Uterus (tissue), 2 donors: ENCODE measurements around the gene KCND3.

ENCODE experiments used
- POLR2A ChIP-seq, 2 donors: fragments of 450-650 bp; IDR thresholded peaks; one replicate each; pipeline ENCODE4 v1.6.1; 2016; ENCODE audit warnings: antibody characterized with exemption in 2 of 2, mild to moderate bottlenecking in 1 of 2, moderate library complexity in 1 of 2
- TF ChIP-seq, protein P1 (sequence below), 4 experiments: fragments of 200-600 bp in 2 of 4; fragments of 450-650 bp in 2 of 4; sonication (generic) in 2 of 4; IDR thresholded peaks; one replicate each; pipeline ENCODE4 v1.5.1; 2016 to 2019; ENCODE audit warnings: antibody characterized with exemption in 4 of 4, mild to moderate bottlenecking in 2 of 4, moderate library complexity in 1 of 4

DNA sequence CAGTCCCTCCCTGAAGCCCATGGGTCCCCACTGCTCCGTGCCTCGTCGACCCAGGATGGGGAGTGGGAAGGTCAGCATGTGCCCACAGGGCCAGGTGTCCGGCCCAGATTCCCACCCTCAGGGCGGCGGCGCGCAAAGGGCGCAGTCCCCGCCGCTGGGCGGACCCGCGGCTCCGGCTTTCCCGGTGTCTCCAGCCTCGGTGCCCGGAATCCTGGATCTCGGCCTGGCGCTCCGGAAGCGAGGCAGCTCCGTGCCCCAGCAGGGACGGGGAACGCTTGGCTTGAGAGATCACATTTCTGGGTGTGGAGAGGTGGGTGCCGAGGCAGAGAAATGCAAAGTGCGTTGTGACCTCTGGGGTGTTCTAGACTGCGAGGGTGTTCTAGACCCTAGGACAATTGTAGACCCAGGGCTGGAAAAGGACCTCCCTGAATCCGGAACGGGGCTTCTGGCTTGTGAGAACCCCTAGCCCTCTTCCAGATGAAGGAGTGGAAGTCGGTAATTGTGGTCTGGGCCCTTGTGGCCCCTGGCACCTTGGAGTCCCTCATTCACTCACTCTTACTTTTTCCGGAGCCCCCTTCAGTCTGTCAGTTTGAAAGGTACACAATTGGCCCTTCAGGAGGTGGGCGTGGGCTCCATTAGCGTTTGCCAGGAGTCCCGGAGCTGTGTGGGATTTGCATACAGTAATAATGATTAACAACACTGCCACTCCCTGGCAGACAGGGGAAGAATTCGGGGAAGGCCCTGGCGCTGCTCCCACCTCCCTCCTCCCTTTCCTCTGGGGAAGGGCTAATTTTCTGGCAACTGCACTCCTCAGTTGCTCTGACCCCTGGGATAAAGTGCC is 1.6 kb upstream of the KCND3 start:
- TF ChIP-seq, protein P1, sequence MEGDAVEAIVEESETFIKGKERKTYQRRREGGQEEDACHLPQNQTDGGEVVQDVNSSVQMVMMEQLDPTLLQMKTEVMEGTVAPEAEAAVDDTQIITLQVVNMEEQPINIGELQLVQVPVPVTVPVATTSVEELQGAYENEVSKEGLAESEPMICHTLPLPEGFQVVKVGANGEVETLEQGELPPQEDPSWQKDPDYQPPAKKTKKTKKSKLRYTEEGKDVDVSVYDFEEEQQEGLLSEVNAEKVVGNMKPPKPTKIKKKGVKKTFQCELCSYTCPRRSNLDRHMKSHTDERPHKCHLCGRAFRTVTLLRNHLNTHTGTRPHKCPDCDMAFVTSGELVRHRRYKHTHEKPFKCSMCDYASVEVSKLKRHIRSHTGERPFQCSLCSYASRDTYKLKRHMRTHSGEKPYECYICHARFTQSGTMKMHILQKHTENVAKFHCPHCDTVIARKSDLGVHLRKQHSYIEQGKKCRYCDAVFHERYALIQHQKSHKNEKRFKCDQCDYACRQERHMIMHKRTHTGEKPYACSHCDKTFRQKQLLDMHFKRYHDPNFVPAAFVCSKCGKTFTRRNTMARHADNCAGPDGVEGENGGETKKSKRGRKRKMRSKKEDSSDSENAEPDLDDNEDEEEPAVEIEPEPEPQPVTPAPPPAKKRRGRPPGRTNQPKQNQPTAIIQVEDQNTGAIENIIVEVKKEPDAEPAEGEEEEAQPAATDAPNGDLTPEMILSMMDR (IDR thresholded peaks at IDR 0.05) = peak in 2 of 4 experiments; percentile 8 to 11
- TF ChIP-seq POLR2A (IDR thresholded peaks at IDR 0.05) = no peak
